ENCODE measurements around the gene SPATA2L. TPM values are rescaled to one million over a fixed set of nuclear protein-coding genes. Genes with fewer than 3 reads are reported as not detected.

SPATA2L gene
- total and polyA plus RNA-seq, 2 of the 8 experiments (the other 6 are each of a cell fraction or from before 2014, with no cell fraction given) = 9.3 to 12.5 TPM

- TF ChIP-seq CHD7 (IDR thresholded peaks at IDR 0.05; ENCODE audit: insufficient replicate concordance, low read length) (no peak), E2F6 (IDR thresholded peaks at IDR 0.05) (peak; percentile 99), ATF2 (IDR thresholded peaks at IDR 0.05; ENCODE audit: low read length) (no peak), BRCA1 (IDR thresholded peaks at IDR 0.05; ENCODE audit: low read depth, low read length) (no peak), RNF2 (IDR thresholded peaks at IDR 0.05; ENCODE audit: borderline replicate concordance, low read depth, low read length, missing control alignments, poor library complexity, severe bottlenecking) (no peak), BCL11A (IDR thresholded peaks at IDR 0.05; ENCODE audit: low read depth in 2 of 2, low read length in 2 of 2) (no peak), EGR1 (IDR thresholded peaks at IDR 0.05; ENCODE audit: borderline replicate concordance, low read depth, low read length) (peak; percentile 54; the same call in 1 of the 2 replicates), CBX5 (IDR thresholded peaks at IDR 0.05; ENCODE audit: low read depth, low read length) (no peak)
These were observed 14.9 kb downstream of the SPATA2L start, which contains the start of gene CDK10 (continued) for GRCh38 chr16:89686520-89687091.

Measured in H1 (cell line).